ENCODE measurements around the gene BLNK.

BLNK gene

DNA sequence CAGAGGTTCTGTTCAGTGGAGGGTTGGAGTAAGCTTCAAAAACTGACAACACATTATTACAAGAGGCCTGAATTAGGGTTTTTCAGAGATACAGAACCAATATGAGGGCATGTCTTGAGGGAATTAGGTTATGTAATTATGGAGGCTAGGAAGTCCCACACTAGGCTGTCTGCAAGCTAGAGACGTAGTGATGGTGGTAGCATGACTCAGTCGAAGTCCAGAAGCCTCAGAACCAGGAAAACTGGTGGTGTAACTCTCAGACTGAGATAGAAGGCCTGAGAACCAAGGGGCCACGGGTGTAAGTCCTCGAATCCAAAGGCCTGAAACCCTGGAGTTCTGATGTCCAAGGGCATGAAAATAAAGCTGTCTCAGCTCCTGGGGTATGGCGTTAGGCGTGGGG, 105.6 kb downstream of the BLNK start:
- H3K4me3 ChIP-seq (replicated peaks; ENCODE audit: low read depth, low read length), result no peak overlapping the region
- DNase-seq (ENCODE audit: low read depth), result no peak
- TF ChIP-seq CTCF (IDR thresholded peaks at IDR 0.05; ENCODE audit: low read length, missing control alignments), result no peak

DNA sequence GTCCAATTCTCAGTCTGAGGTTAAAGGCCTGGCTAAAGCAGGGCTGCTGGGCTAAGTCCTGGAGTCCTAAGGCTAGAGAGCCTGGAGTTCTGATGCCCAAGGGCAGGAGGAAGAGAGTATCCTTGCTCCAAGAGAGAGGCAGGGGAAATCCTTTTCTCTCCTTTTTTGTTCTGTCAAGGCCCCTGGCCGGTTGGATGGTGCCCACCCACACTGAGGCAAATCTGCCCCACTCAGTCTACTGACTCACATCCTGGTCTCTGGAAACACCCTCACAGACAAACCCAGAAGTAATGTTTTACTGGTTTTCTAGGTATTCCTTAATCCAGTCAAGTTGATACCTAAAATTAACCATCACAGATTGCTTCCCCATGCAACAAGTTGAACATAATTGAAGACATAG, 118.3 kb downstream of the BLNK start:
- no peak for TF ChIP-seq CTCF (IDR thresholded peaks at IDR 0.05; ENCODE audit: low read length, missing control alignments)
- DNase-seq (ENCODE audit: low read depth), result no peak

GRCh38 chr10:96152437-96152836, 118.9 kb downstream of the BLNK start:
- no peak overlapping the region for H3K4me3 ChIP-seq (replicated peaks; ENCODE audit: low read depth, low read length)
- TF ChIP-seq CTCF (IDR thresholded peaks at IDR 0.05; ENCODE audit: low read length, missing control alignments), result no peak
- DNase-seq (ENCODE audit: low read depth), result no peak

More for the DNA sequence above, 118.3 kb downstream of the BLNK start:
- no peak overlapping the region for H3K4me3 ChIP-seq (replicated peaks; ENCODE audit: low read depth, low read length)
